Neutrophil (primary cell): ENCODE measurements around the gene MSL2.
"Not testable (repeated sequence)": the region's sequence is repeated elsewhere in the genome, so short reads cannot be mapped to it uniquely, and the experiment has no call there.

ENCODE experiments used
- H3K27ac ChIP-seq: fragments of 200-600 bp; sonication (generic); 2 replicates; pipeline ENCODE4 v1.5.1; 2016; ENCODE audit warnings: mild to moderate bottlenecking, moderate library complexity
- H3K27me3 ChIP-seq: fragments of 200-600 bp; sonication (generic); 2 replicates; pipeline ENCODE4 v1.6.0; 2016; ENCODE audit warnings: mild to moderate bottlenecking
- H3K36me3 ChIP-seq: fragments of 200-600 bp; sonication (generic); 2 replicates; pipeline ENCODE4 v1.5.1; 2017
- H3K4me1 ChIP-seq, 2 experiments: fragments of 200-600 bp in 1 of 2; sonication (generic) in 1 of 2; 1 replicate in 1 of 2; 2 replicates in 1 of 2; pipeline versions ENCODE4 v1.5.1 to v1.6.1; 2013 to 2016; ENCODE audit warnings: low read depth in 1 of 2, low read length in 1 of 2, mild to moderate bottlenecking in 1 of 2, moderate library complexity in 1 of 2; ENCODE audit not compliant: control insufficient read depth in 1 of 2, insufficient read depth in 1 of 2
- H3K4me3 ChIP-seq, 2 experiments: fragments of 200-600 bp in 1 of 2; sonication (generic) in 1 of 2; 1 replicate in 1 of 2; 2 replicates in 1 of 2; pipeline ENCODE4 v1.5.1; 2013 to 2016; ENCODE audit warnings: low read depth in 1 of 2, low read length in 1 of 2, mild to moderate bottlenecking in 1 of 2, moderate library complexity in 1 of 2
- H3K9me3 ChIP-seq: fragments of 200-600 bp; sonication (generic); 2 replicates; pipeline ENCODE4 v1.5.1; 2016
- CTCF ChIP-seq: fragments of 200-600 bp; sonication (generic); IDR thresholded peaks from 2 replicates; pipeline ENCODE4 v1.5.1; 2016; ENCODE audit warnings: antibody characterized with exemption

The MSL2 gene

GRCh38 chr3:136193278-136194054 is 2.7 kb downstream of the MSL2 start:
- H3K27ac ChIP-seq = peak overlapping the region; percentile 100
- TF ChIP-seq CTCF = no peak
- peak overlapping the region; percentile 93 to 97 for H3K4me3 ChIP-seq
- no peaks in the 10 kb centered on the region for H3K36me3 ChIP-seq
- H3K4me1 ChIP-seq = peaks cover 50 to 66% of the 10 kb centered on the region in 2 experiments
- no peaks in the 10 kb centered on the region for H3K9me3 ChIP-seq
- no peaks in the 10 kb centered on the region for H3K27me3 ChIP-seq

- H3K27ac ChIP-seq = peak overlapping the region; percentile 100
- H3K4me1 ChIP-seq = peaks cover 50 to 69% of the 10 kb centered on the region in 2 experiments
- H3K4me3 ChIP-seq = peak overlapping the region; percentile 93 to 97
These were observed 3.3 kb downstream of the MSL2 start for GRCh38 chr3:136192831-136193230.

GRCh38 chr3:136192195-136192594 is 3.9 kb downstream of the MSL2 start:
- H3K36me3 ChIP-seq, H3K27me3 ChIP-seq, H3K9me3 ChIP-seq: not testable (repeated sequence)
- Histone ChIP-seq H3K27ac (peak overlapping the region; percentile 57), H3K4me3 (peak overlapping the region; percentile 93 to 97), H3K4me1 (peaks cover 51 to 66% of the 10 kb centered on the region in 2 experiments)

More at GRCh38 chr3:136192831-136193230, 3.3 kb downstream of the MSL2 start:
- no peak for TF ChIP-seq CTCF
- H3K9me3 ChIP-seq = no peaks in the 10 kb centered on the region
- no peaks in the 10 kb centered on the region for H3K27me3 ChIP-seq
- H3K36me3 ChIP-seq = no peaks in the 10 kb centered on the region

DNA sequence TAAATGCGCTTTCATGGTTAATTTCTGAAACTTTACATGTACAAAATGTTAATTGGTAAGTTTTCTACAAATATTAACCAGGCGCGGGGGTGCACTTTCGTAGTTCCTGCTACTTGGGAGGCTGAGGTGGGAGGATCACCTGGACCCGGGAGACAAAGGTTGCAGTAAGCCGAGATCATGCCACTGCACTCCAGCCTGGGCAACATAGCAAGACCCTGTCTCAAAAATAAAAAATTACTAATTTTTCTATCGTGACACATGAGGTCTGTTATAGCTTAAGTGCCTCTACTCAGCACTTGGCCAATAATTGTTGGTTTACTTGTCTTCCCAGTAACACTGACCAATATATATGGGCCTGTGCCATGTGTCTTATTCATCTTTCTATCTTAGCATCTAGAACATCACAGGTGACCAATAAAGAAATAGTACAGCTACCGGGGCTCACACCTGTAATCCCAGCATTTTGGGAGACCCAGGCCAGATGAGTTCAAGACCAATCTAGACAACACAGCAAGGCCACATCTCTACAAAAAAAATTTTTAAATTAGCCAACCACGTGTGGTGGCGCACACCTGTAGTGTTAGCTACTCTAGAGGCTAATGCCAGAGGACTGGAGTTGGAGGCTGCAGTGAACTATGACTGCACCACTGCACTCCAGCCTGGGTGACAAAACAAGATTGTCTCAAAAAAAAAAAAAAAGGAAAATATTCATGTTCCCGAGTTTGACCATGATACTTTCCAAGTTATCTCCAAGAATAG is 6.1 kb downstream of the MSL2 start:
- H3K4me3 ChIP-seq = no peak overlapping the region
- H3K27me3 ChIP-seq = no peaks in the 10 kb centered on the region
- H3K9me3 ChIP-seq = no peaks in the 10 kb centered on the region
- no peak for TF ChIP-seq CTCF
- H3K27ac ChIP-seq = no peak overlapping the region
- H3K4me1 ChIP-seq = peaks cover 66 to 83% of the 10 kb centered on the region in 2 experiments
- no peaks in the 10 kb centered on the region for H3K36me3 ChIP-seq

GRCh38 chr3:136189043-136189442 is 7.1 kb downstream of the MSL2 start:
- Histone ChIP-seq H3K9me3 (no peaks in the 10 kb centered on the region), H3K4me3 (no peak overlapping the region), H3K27ac (no peak overlapping the region), H3K36me3 (no peaks in the 10 kb centered on the region), H3K27me3 (no peaks in the 10 kb centered on the region), H3K4me1 (peaks cover 66 to 76% of the 10 kb centered on the region in 2 experiments)
- TF ChIP-seq CTCF = no peak

- Histone ChIP-seq H3K4me1 (peaks cover 62 to 64% of the 10 kb centered on the region in 2 experiments), H3K4me3 (no peak overlapping the region), H3K9me3 (no peaks in the 10 kb centered on the region), H3K27ac (no peak overlapping the region), H3K36me3 (no peaks in the 10 kb centered on the region), H3K27me3 (no peaks in the 10 kb centered on the region)
- TF ChIP-seq CTCF = no peak
These were observed 8.3 kb downstream of the MSL2 start for GRCh38 chr3:136187868-136188267.
